ENCODE results near the gene ATG7.
"Not testable (repeated sequence)": the region's sequence is repeated elsewhere in the genome, so short reads cannot be mapped to it uniquely, and the experiment has no call there.

Gene ATG7

GRCh38 chr3:11588755-11589154 is 316.6 kb downstream of the ATG7 start:
- Mint-ChIP-seq H3K4me1 (peaks cover 37% of the 10 kb centered on the region), H3K9me3 (no peaks in the 10 kb centered on the region), H3K4me3 (no peak overlapping the region), H3K27me3 (no peaks in the 10 kb centered on the region), H3K27ac (peak overlapping the region; percentile 5), H3K36me3 (ENCODE audit: low read depth) (peaks cover 6% of the 10 kb centered on the region)
- ATAC-seq (no peak), DNase-seq (no peak)

GRCh38 chr3:11589706-11590105 is 317.5 kb downstream of the ATG7 start:
- no peak overlapping the region for H3K27ac Mint-ChIP-seq
- peaks cover 37% of the 10 kb centered on the region for H3K4me1 Mint-ChIP-seq
- H3K4me3 Mint-ChIP-seq = no peak overlapping the region
- H3K9me3 Mint-ChIP-seq = no peaks in the 10 kb centered on the region
- H3K27me3 Mint-ChIP-seq = no peaks in the 10 kb centered on the region
- ATAC-seq = no peak
- DNase-seq = no peak
- peaks cover 8% of the 10 kb centered on the region for H3K36me3 Mint-ChIP-seq (ENCODE audit: low read depth)

- peaks cover 2% of the 10 kb centered on the region for H3K9me3 Mint-ChIP-seq
- H3K4me3 Mint-ChIP-seq = no peak overlapping the region
- ATAC-seq (no peak), DNase-seq (no peak)
- H3K27ac Mint-ChIP-seq = no peak overlapping the region
- H3K4me1 Mint-ChIP-seq = peaks cover 34% of the 10 kb centered on the region
- H3K36me3 Mint-ChIP-seq (ENCODE audit: low read depth) = peaks cover 9% of the 10 kb centered on the region
- H3K27me3 Mint-ChIP-seq = no peaks in the 10 kb centered on the region
These were observed 318.8 kb downstream of the ATG7 start for GRCh38 chr3:11591002-11591355.

- Mint-ChIP-seq H3K27ac (no peak overlapping the region), H3K4me1 (peaks cover 32% of the 10 kb centered on the region), H3K4me3 (no peak overlapping the region), H3K27me3 (no peaks in the 10 kb centered on the region), H3K9me3 (peaks cover 6% of the 10 kb centered on the region), H3K36me3 (ENCODE audit: low read depth) (peaks cover 14% of the 10 kb centered on the region)
- ATAC-seq = no peak
- no peak for DNase-seq
These were observed 319.4 kb downstream of the ATG7 start for GRCh38 chr3:11591391-11592282.

GRCh38 chr3:11592445-11593298 is 320.5 kb downstream of the ATG7 start:
- DNase-seq (no peak), ATAC-seq (no peak)
- peaks cover 30% of the 10 kb centered on the region for H3K4me1 Mint-ChIP-seq
- H3K4me3 Mint-ChIP-seq = no peak overlapping the region
- no peak overlapping the region for H3K27ac Mint-ChIP-seq
- H3K36me3 Mint-ChIP-seq (ENCODE audit: low read depth) = peaks cover 20% of the 10 kb centered on the region
- no peaks in the 10 kb centered on the region for H3K27me3 Mint-ChIP-seq
- H3K9me3 Mint-ChIP-seq = peaks cover 14% of the 10 kb centered on the region

- no peak for ATAC-seq
- H3K27ac Mint-ChIP-seq = no peak overlapping the region
These were observed 321.3 kb downstream of the ATG7 start for GRCh38 chr3:11593318-11594034.

GRCh38 chr3:11595024-11595423 is 322.8 kb downstream of the ATG7 start:
- not testable (repeated sequence) for H3K27ac Mint-ChIP-seq, H3K27me3 Mint-ChIP-seq, ATAC-seq, DNase-seq, H3K4me3 Mint-ChIP-seq
- Mint-ChIP-seq H3K9me3 (peaks cover 17% of the 10 kb centered on the region), H3K36me3 (ENCODE audit: low read depth) (peaks cover 37% of the 10 kb centered on the region), H3K4me1 (peaks cover 16% of the 10 kb centered on the region)

More at GRCh38 chr3:11593318-11594034, 321.3 kb downstream of the ATG7 start:
- peaks cover 17% of the 10 kb centered on the region for H3K9me3 Mint-ChIP-seq
- no peak overlapping the region for H3K4me3 Mint-ChIP-seq
- no peaks in the 10 kb centered on the region for H3K27me3 Mint-ChIP-seq
- DNase-seq = no peak
- H3K36me3 Mint-ChIP-seq (ENCODE audit: low read depth) = peaks cover 28% of the 10 kb centered on the region
- H3K4me1 Mint-ChIP-seq = peaks cover 21% of the 10 kb centered on the region

GRCh38 chr3:11596387-11596786 is 324.2 kb downstream of the ATG7 start:
- Mint-ChIP-seq H3K9me3 (peaks cover 17% of the 10 kb centered on the region), H3K27ac (no peak overlapping the region), H3K4me3 (no peak overlapping the region), H3K36me3 (ENCODE audit: low read depth) (peaks cover 49% of the 10 kb centered on the region), H3K27me3 (no peaks in the 10 kb centered on the region), H3K4me1 (peaks cover 29% of the 10 kb centered on the region)
- no peak for DNase-seq
- no peak for ATAC-seq

- Mint-ChIP-seq H3K27ac (peak overlapping the region; percentile 87), H3K36me3 (ENCODE audit: low read depth) (peaks cover 49% of the 10 kb centered on the region), H3K27me3 (no peaks in the 10 kb centered on the region), H3K9me3 (peaks cover 17% of the 10 kb centered on the region), H3K4me3 (peak overlapping the region; percentile 33), H3K4me1 (peaks cover 51% of the 10 kb centered on the region)
- no peak for DNase-seq
- no peak for ATAC-seq
These were observed 328.5 kb downstream of the ATG7 start for GRCh38 chr3:11600501-11601282.

GRCh38 chr3:11601446-11602238 is 329.4 kb downstream of the ATG7 start:
- H3K4me3 Mint-ChIP-seq = peak overlapping the region; percentile 55
- peaks cover 49% of the 10 kb centered on the region for H3K36me3 Mint-ChIP-seq (ENCODE audit: low read depth)
- no peaks in the 10 kb centered on the region for H3K27me3 Mint-ChIP-seq
- H3K9me3 Mint-ChIP-seq = peaks cover 12% of the 10 kb centered on the region
- peak overlapping the region; percentile 87 for H3K27ac Mint-ChIP-seq
- H3K4me1 Mint-ChIP-seq = peaks cover 60% of the 10 kb centered on the region
- DNase-seq (peak; percentile 78), ATAC-seq (peak; percentile 97)

GRCh38 chr3:11602239-11602840 is 330.1 kb downstream of the ATG7 start:
- H3K9me3 Mint-ChIP-seq = peaks cover 7% of the 10 kb centered on the region
- H3K4me1 Mint-ChIP-seq = peaks cover 67% of the 10 kb centered on the region
- peak overlapping the region; percentile 55 for H3K4me3 Mint-ChIP-seq
- ATAC-seq (no peak), DNase-seq (no peak)
- peaks cover 47% of the 10 kb centered on the region for H3K36me3 Mint-ChIP-seq (ENCODE audit: low read depth)
- H3K27ac Mint-ChIP-seq = peak overlapping the region; percentile 87
- H3K27me3 Mint-ChIP-seq = no peaks in the 10 kb centered on the region

GRCh38 chr3:11602886-11603527 is 330.8 kb downstream of the ATG7 start:
- H3K27ac Mint-ChIP-seq = peak overlapping the region; percentile 64
- peaks cover 41% of the 10 kb centered on the region for H3K36me3 Mint-ChIP-seq (ENCODE audit: low read depth)
- DNase-seq = no peak
- no peak overlapping the region for H3K4me3 Mint-ChIP-seq
- peaks cover under 1% of the 10 kb centered on the region for H3K9me3 Mint-ChIP-seq
- no peaks in the 10 kb centered on the region for H3K27me3 Mint-ChIP-seq
- ATAC-seq = no peak
- H3K4me1 Mint-ChIP-seq = peaks cover 74% of the 10 kb centered on the region

All from activated naive CD8-positive, alpha-beta T cell treated with anti-CD3 and anti-CD28 coated beads, Interleukin-2, amount 50 U/mL, for 24 hours (primary cell).